GM12878 (cell line): Measurements from ENCODE around the gene PI4K2A. TPM values are rescaled to one million over a fixed set of nuclear protein-coding genes. Genes with fewer than 3 reads are reported as not detected.

ENCODE experiments used
- ATAC-seq: fragments of 200-7000 bp; cut with Tn5 transposase; 3 replicates; pipeline ENCODE4 v1.9.1; 2020; ENCODE audit warnings: mild to moderate bottlenecking, moderate library complexity
- Bru-seq: library from RNA; stranded (reverse); fragments of 400-500 nt; gene quantifications from one replicate; lab custom pipeline; 2021; lab: Mats Ljungman, UMichigan
- BruChase-seq, 2 experiments: library from RNA; stranded (reverse); fragments of 400-500 nt; gene quantifications; one replicate each; lab custom pipeline; 2021; lab: Mats Ljungman, UMichigan
- BruUV-seq: library from RNA; stranded (reverse); fragments of 400-500 nt; replicated peaks from 2 replicates; lab custom pipeline; 2021; lab: Mats Ljungman, UMichigan
- CTCF ChIA-PET: fragments of 300-600 bp; sonication (Branson Sonifier 250); formaldehyde crosslinking; extraction: SDS; loops from one replicate; lab custom pipeline; 2021; ENCODE audit warnings: inconsistent platforms; lab: Yijun Ruan, JAX
- POLR2A ChIA-PET: fragments of 350-600 bp; formaldehyde crosslinking; extraction: SDS; loops from one replicate; lab custom pipeline; 2021; ENCODE audit warnings: inconsistent platforms; lab: Charles Lee
- RAD21 ChIA-PET: fragments of 300-600 bp; sonication (Branson Sonifier 250); formaldehyde crosslinking; loops from one replicate; lab custom pipeline; 2023; ENCODE audit warnings: antibody characterized with exemption; ENCODE audit not compliant: unreplicated experiment; lab: Charles Lee
- SMC1A ChIA-PET: fragments of 300-600 bp; sonication (Branson Sonifier 250); formaldehyde crosslinking; loops from one replicate; lab custom pipeline; 2023; ENCODE audit not compliant: unreplicated experiment, uncharacterized antibody; lab: Charles Lee
- DNase-seq: peaks from one replicate; pipeline ENCODE4 v3.0.0-alpha.2; 2011; ENCODE audit warnings: low read depth, low spot score
- FAIRE-seq: peaks from 3 replicates; lab custom pipeline; 2011; peaks lifted over from hg19 to GRCh38; lab: Jason Lieb, UNC
- H2AFZ ChIP-seq: 2 replicates; pipeline ENCODE4 v1.6.0; 2011; ENCODE audit warnings: low read depth, low read length, control low read depth; ENCODE audit not compliant: control insufficient read depth
- H3K27ac ChIP-seq: 2 replicates; pipeline ENCODE4 v1.5.1; 2011; ENCODE audit warnings: control low read depth; ENCODE audit not compliant: control insufficient read depth, insufficient read depth
- H3K27me3 ChIP-seq, 2 experiments: replicated peaks in 1 of 2; 2 replicates each; pipeline versions ENCODE4 v1.6.0 to v1.6.1; 2011; ENCODE audit warnings: low read length in 1 of 2; ENCODE audit not compliant: control insufficient read depth in 2 of 2, insufficient read depth in 2 of 2
- H3K36me3 ChIP-seq, 2 experiments: 2 replicates each; pipeline ENCODE4 v1.5.1; 2011; ENCODE audit warnings: low read length in 1 of 2; ENCODE audit not compliant: control insufficient read depth in 2 of 2, insufficient read depth in 2 of 2
- H3K4me1 ChIP-seq: 2 replicates; pipeline ENCODE4 v1.6.1; 2011; ENCODE audit warnings: mild to moderate bottlenecking, low read length, moderate library complexity, mixed read lengths; ENCODE audit not compliant: control insufficient read depth, insufficient read depth
- H3K4me2 ChIP-seq: 2 replicates; pipeline ENCODE4 v1.6.0; 2011; ENCODE audit warnings: control low read depth; ENCODE audit not compliant: control insufficient read depth, insufficient read depth
- H3K4me3 ChIP-seq: fragments of 200-600 bp; sonication (generic); 2 replicates; pipeline ENCODE4 v1.5.1; 2016
- H3K79me2 ChIP-seq: 2 replicates; pipeline ENCODE4 v1.6.0; 2011; ENCODE audit warnings: low read length; ENCODE audit not compliant: control insufficient read depth, insufficient read depth
- H3K9ac ChIP-seq: 2 replicates; pipeline ENCODE4 v1.8.0; 2011; ENCODE audit warnings: low read length, control low read depth, mixed read lengths; ENCODE audit not compliant: control insufficient read depth, insufficient read depth
- H3K9me3 ChIP-seq: replicated peaks from 3 replicates; pipeline ENCODE4 v1.5.1; 2011; ENCODE audit warnings: mild to moderate bottlenecking, low read length; ENCODE audit not compliant: control insufficient read depth, insufficient read depth
- H4K20me1 ChIP-seq: 2 replicates; pipeline ENCODE4 v1.6.0; 2011; ENCODE audit not compliant: control insufficient read depth, insufficient read depth
- BHLHE40 ChIP-seq, 2 experiments: fragments of 450-650 bp in 1 of 2; IDR thresholded peaks; 2 replicates each; pipeline ENCODE4 v1.6.1; 2011 to 2017; ENCODE audit warnings: low read depth in 2 of 2, borderline replicate concordance in 1 of 2, improper control_type of control experiment in 1 of 2, low read length in 1 of 2, mild to moderate bottlenecking in 1 of 2
- EGR1 ChIP-seq, 2 experiments: IDR thresholded peaks; 1 replicate in 1 of 2; 2 replicates in 1 of 2; pipeline ENCODE4 v1.6.1; 2011 to 2012; ENCODE audit warnings: low read depth in 2 of 2, low read length in 2 of 2, borderline replicate concordance in 1 of 2, mild to moderate bottlenecking in 1 of 2, moderate library complexity in 1 of 2
- KAT2A ChIP-seq: conservative IDR thresholded peaks from 2 replicates; pipeline ENCODE4 v1.6.1; 2011; ENCODE audit warnings: low read depth, low read length; ENCODE audit not compliant: control insufficient read depth
- PAX8 ChIP-seq: fragments of 450-650 bp; IDR thresholded peaks from 2 replicates; pipeline ENCODE4 v1.6.1; 2017; ENCODE audit warnings: mild to moderate bottlenecking, moderate library complexity
- SMAD5 ChIP-seq: IDR thresholded peaks from 2 replicates; pipeline ENCODE4 v1.6.1; 2016; ENCODE audit warnings: antibody characterized with exemption, low read depth
- TCF12 ChIP-seq: IDR thresholded peaks from 2 replicates; pipeline ENCODE4 v1.6.1; 2011; ENCODE audit warnings: low read depth, mild to moderate bottlenecking, low read length
- WRNIP1 ChIP-seq: IDR thresholded peaks from 2 replicates; pipeline ENCODE4 v1.6.1; 2011; ENCODE audit warnings: low read depth, low read length, improper control_type of control experiment, borderline replicate concordance
- ZNF622 ChIP-seq: fragments of 450-650 bp; IDR thresholded peaks from 2 replicates; pipeline ENCODE4 v1.6.1; 2017; ENCODE audit warnings: mild to moderate bottlenecking, inconsistent platforms
- WGBS: methylation state at CpG from one replicate; pipeline ENCODE4 v1.1.6; 2016; ENCODE audit warnings: low lambda C conversion rate; ENCODE audit not compliant: insufficient replicate concordance, insufficient coverage; ENCODE audit errors: missing lambda C conversion rate; 5-methylcytosine and 5-hydroxymethylcytosine counted together
- in situ Hi-C: fragments of 300-500 bp; cut with MboI; formaldehyde crosslinking; loops from 9 replicates; pipeline ENCODE4 v1.14.3; 2018; ENCODE audit warnings: mixed read lengths
- intact Hi-C: fragments of 100-400 bp; cut with micrococcal nuclease; formaldehyde crosslinking; loops from one replicate; pipeline ENCODE4 v1.14.2; 2022; ENCODE audit not compliant: unreplicated experiment
- long read RNA-seq, 2 experiments: library from polyadenylated mRNA; unstranded; transcript quantifications; one replicate each; pipeline ENCODE4 v2.0.0, GENCODE V29; 2019 to 2020
- polyA minus RNA-seq, 3 experiments: library from RNA; depleted of rRNA, polyadenylated mRNA; stranded (reverse); fragments of >200 nt; gene quantifications; 2 replicates each; pipeline ENCODE4 v1.2.3, GENCODE V29; 2011
- polyA plus RNA-seq, 11 experiments: library from polyadenylated mRNA; depleted of rRNA in 4 of 11; unstranded in 6 of 11; stranded (reverse) in 5 of 11; fragments of >200 nt; fragmentation: Nextera tagmentation in 4 of 11; fragmentation: Illumina TruSeq in 1 of 11; extraction: Ambion mirVana in 4 of 11; extraction: Trizol in 1 of 11; gene quantifications; 1 replicate in 1 of 11; 2 replicates in 10 of 11; pipeline versions ENCODE4 v1.2.1 to v1.2.3, GENCODE V29; 2011 to 2016; ENCODE audit warnings: inconsistent platforms in 2 of 11, missing spikeins in 2 of 11, low read depth in 1 of 11
- total RNA-seq, 4 experiments: library from RNA; depleted of rRNA in 3 of 4; stranded (reverse); fragments of >200 nt in 3 of 4; fragmentation: Illumina TruSeq in 1 of 4; extraction: Trizol in 1 of 4; gene quantifications; 2 replicates each; pipeline versions ENCODE4 v1.2.1 to v1.2.3, GENCODE V29; 2013 to 2021
- TF ChIP-seq, protein P1 (sequence below): fragments of 150-350 bp; IDR thresholded peaks from 2 replicates; pipeline ENCODE4 v1.6.1; 2014; ENCODE audit warnings: mild to moderate bottlenecking, low read depth, low read length
- TF ChIP-seq, protein P2 (sequence below): fragments of 450-650 bp; formaldehyde crosslinking; IDR thresholded peaks from 2 replicates; pipeline ENCODE4 v1.4.0; 2022; ENCODE audit warnings: mild to moderate bottlenecking, moderate library complexity
- TF ChIP-seq, protein P3 (sequence below): IDR thresholded peaks from 2 replicates; pipeline ENCODE4 v1.6.1; 2011; ENCODE audit warnings: borderline replicate concordance, low read depth, mild to moderate bottlenecking, moderate library complexity, mixed read lengths, low read length; ENCODE audit not compliant: insufficient read depth; ENCODE audit errors: extremely low read length

PI4K2A gene
- 3.8 and 4.1 TPM in 2 replicates for total RNA-seq (2013; cell fraction: nucleolus; rRNA removed)
- total RNA-seq (2014; rRNA removed) (13.3 and 13.6 TPM in 2 replicates), total RNA-seq (2014; rRNA removed; fragmentation: Illumina TruSeq; extraction: Trizol) (7.6 and 7.8 TPM in 2 replicates), total RNA-seq (2021) (11.9 and 12.5 TPM in 2 replicates), polyA plus RNA-seq (2011; rRNA removed) (8.9 and 11.5 TPM in 2 replicates), polyA plus RNA-seq (2014; fragmentation: Illumina TruSeq; extraction: Trizol) (12.3 and 12.7 TPM in 2 replicates), polyA plus RNA-seq (2014; fragmentation: Nextera tagmentation; extraction: Ambion mirVana) (1 to 10 TPM; 1.5 to 3.1 TPM), polyA plus RNA-seq (2014; rRNA removed) (14.5 and 15.0 TPM in 2 replicates), polyA plus RNA-seq (2016; fragmentation: Nextera tagmentation; extraction: Ambion mirVana) (1 to 10 TPM; 1.9 to 8.5 TPM), polyA minus RNA-seq (2011; rRNA and poly(A)+ RNA removed) (7.9 and 10.6 TPM in 2 replicates), Bru-seq, nascent RNA (percentile 66 among the genes with signal in this experiment), BruChase-seq, experiment 1, labeled RNA remaining after a 6-hour chase (percentile 87 among the genes with signal in this experiment), BruChase-seq, experiment 2, labeled RNA remaining after a 2-hour chase (percentile 95 among the genes with signal in this experiment)
- 5.7 TPM for polyA plus RNA-seq (2011; ENCODE audit: low read depth)
- 14.7 and 15.0 TPM in 2 replicates for polyA plus RNA-seq (2011; cell fraction: cytosol; rRNA removed)
- 9.2 and 10.2 TPM in 2 replicates for polyA plus RNA-seq (2011; cell fraction: nucleus; rRNA removed)
- 7.1 and 7.4 TPM in 2 replicates for polyA plus RNA-seq (2012)
- polyA minus RNA-seq (2011; cell fraction: cytosol; rRNA and poly(A)+ RNA removed) = 2.8 and 4.3 TPM in 2 replicates
- polyA minus RNA-seq (2011; cell fraction: nucleus; rRNA and poly(A)+ RNA removed) = 2.4 and 3.9 TPM in 2 replicates
- long read RNA-seq, experiment 1, full-length matches to known transcripts = 1 of 5 reads
- long read RNA-seq, experiment 1, partial matches to known transcripts = 1 of 5 reads
- long read RNA-seq, experiment 1, other reads (novel, unspliced or antisense) = 3 of 5 reads
- long read RNA-seq, experiment 2, full-length matches to known transcripts = 1 of 2 reads
- long read RNA-seq, experiment 2, partial matches to known transcripts = 0 of 2 reads
- long read RNA-seq, experiment 2, other reads (novel, unspliced or antisense) = 1 of 2 reads

DNA sequence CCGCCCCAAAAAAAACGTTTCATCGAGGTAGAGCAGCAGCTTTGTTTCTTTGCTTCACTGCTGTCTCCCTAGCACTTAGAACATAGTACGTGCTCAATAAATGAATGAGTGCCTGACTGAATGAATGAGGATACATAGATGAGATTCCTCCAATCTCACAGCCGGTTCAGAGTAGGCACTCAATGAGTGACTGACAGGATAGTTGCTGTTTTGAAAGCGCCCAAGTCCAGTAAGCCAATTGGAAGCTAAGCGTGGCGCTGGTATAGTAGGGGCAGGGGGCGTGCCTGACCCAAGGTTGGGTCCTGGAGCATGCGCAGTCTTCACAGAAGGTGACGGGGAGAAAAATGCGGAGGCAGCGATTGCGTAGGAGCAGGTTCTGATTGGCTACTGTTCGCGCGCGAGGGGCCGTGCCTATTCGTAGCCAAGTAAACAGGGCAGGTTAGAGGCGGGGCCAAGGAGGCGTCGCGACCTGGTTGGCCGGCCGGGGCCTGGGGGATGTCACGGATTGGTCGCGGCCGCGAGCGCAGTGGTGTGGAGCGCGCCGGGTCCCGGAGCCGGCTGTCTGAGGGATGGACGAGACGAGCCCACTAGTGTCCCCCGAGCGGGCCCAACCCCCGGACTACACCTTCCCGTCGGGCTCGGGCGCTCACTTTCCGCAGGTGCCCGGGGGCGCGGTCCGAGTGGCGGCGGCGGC, at the start of gene PI4K2A:
Gene PI4K2A (plus strand): TSS at position 498 of the 694 bp plus-strand sequence. CDS start 72 bp downstream, at position 570.
- POLR2A ChIA-PET = interaction anchor here (1.2 kb wide), 1 partner anchor 8 kb away, joined by 3 read pairs; no protein-coding TSS in a partner anchor
- Histone ChIP-seq H3K4me1 (no peaks in the 10 kb centered on the region; the same call in 1 of the 2 replicates), H3K36me3 (peaks cover 0 to 3% of the 10 kb centered on the region in 2 experiments; a peak in 1 of 4 replicates), H3K9ac (peak within 1 kb of the TSS; percentile 80), H4K20me1 (no peaks in the 10 kb centered on the region), H2AFZ (peak within 1 kb of the TSS; percentile 94), H3K9me3 (no peaks in the 10 kb centered on the region), H3K4me3 (peak within 1 kb of the TSS; percentile 91), H3K79me2 (peaks cover 15% of the 10 kb centered on the region), H3K27me3 (no peaks in the 10 kb centered on the region), H3K4me2 (peak within 1 kb of the TSS; percentile 90), H3K27ac (peak within 1 kb of the TSS; percentile 58)
- peak; percentile 100 for ATAC-seq
- intact Hi-C loops = no loop called here
- SMC1A ChIA-PET = interaction anchor here (1.6 kb wide), 1 partner anchor 8 kb away, joined by 4 read pairs; no protein-coding TSS in a partner anchor
- 1% methylated on average over 51 of the region's 54 CpGs for WGBS
- in situ Hi-C loops = no loop called here
- CTCF ChIA-PET = interaction anchor here (0.6 to 1.3 kb wide), 3 partner anchors 35 to 119 kb away, joined by 3 to 4 read pairs (median 3); no protein-coding TSS in a partner anchor
- no TSS peak for BruUV-seq
- peak; percentile 98 for DNase-seq
- FAIRE-seq = peak; percentile 99
- RAD21 ChIA-PET = interaction anchor here (1.1 kb wide), 1 partner anchor 47 kb away, joined by 4 read pairs; the partner anchor contains the start of gene AVPI1
- TF ChIP-seq ZNF622 = no peak
- TF ChIP-seq KAT2A = no peak
- TF ChIP-seq, protein P1, sequence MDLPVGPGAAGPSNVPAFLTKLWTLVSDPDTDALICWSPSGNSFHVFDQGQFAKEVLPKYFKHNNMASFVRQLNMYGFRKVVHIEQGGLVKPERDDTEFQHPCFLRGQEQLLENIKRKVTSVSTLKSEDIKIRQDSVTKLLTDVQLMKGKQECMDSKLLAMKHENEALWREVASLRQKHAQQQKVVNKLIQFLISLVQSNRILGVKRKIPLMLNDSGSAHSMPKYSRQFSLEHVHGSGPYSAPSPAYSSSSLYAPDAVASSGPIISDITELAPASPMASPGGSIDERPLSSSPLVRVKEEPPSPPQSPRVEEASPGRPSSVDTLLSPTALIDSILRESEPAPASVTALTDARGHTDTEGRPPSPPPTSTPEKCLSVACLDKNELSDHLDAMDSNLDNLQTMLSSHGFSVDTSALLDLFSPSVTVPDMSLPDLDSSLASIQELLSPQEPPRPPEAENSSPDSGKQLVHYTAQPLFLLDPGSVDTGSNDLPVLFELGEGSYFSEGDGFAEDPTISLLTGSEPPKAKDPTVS = no peak
- peak in 1 of 2 experiments; percentile 51; a peak in 2 of 4 replicates for TF ChIP-seq BHLHE40 (IDR thresholded peaks at IDR 0.05; ENCODE audit: borderline replicate concordance in 1 of 2, low read depth in 2 of 2, low read length in 1 of 2)
- TF ChIP-seq EGR1 (IDR thresholded peaks at IDR 0.05; ENCODE audit: borderline replicate concordance in 1 of 2, low read depth in 2 of 2, low read length in 2 of 2) = 0 out of 3 replicates have a peak, but pooled peaks of 1 of the 2 experiments have one; percentile 36
- TF ChIP-seq, protein P2, sequence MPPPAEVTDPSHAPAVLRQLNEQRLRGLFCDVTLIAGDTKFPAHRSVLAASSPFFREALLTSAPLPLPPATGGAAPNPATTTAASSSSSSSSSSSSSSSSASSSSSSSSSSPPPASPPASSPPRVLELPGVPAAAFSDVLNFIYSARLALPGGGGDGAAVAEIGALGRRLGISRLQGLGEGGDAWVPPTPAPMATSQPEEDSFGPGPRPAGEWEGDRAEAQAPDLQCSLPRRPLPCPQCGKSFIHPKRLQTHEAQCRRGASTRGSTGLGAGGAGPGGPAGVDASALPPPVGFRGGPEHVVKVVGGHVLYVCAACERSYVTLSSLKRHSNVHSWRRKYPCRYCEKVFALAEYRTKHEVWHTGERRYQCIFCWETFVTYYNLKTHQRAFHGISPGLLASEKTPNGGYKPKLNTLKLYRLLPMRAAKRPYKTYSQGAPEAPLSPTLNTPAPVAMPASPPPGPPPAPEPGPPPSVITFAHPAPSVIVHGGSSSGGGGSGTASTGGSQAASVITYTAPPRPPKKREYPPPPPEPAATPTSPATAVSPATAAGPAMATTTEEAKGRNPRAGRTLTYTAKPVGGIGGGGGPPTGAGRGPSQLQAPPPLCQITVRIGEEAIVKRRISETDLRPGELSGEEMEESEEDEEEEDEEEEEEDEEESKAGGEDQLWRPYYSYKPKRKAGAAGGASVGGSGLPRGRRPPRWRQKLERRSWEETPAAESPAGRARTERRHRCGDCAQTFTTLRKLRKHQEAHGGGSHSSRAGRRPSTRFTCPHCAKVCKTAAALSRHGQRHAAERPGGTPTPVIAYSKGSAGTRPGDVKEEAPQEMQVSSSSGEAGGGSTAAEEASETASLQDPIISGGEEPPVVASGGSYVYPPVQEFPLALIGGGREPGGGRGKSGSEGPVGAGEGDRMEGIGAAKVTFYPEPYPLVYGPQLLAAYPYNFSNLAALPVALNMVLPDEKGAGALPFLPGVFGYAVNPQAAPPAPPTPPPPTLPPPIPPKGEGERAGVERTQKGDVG (CRISPR knock-in tag) = no peak
- no peak for TF ChIP-seq TCF12
- TF ChIP-seq WRNIP1 = no peak
- TF ChIP-seq PAX8 = no peak
- no peak for TF ChIP-seq SMAD5
- TF ChIP-seq, protein P3, sequence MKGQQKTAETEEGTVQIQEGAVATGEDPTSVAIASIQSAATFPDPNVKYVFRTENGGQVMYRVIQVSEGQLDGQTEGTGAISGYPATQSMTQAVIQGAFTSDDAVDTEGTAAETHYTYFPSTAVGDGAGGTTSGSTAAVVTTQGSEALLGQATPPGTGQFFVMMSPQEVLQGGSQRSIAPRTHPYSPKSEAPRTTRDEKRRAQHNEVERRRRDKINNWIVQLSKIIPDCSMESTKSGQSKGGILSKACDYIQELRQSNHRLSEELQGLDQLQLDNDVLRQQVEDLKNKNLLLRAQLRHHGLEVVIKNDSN = no peak
